ENCODE data around the gene CAMLG. TPM values are rescaled to one million over a fixed set of nuclear protein-coding genes. Genes with fewer than 3 reads are reported as not detected.

The CAMLG gene
- total RNA-seq, 1 experiment from 2014 or later: 29.3 TPM

DNA sequence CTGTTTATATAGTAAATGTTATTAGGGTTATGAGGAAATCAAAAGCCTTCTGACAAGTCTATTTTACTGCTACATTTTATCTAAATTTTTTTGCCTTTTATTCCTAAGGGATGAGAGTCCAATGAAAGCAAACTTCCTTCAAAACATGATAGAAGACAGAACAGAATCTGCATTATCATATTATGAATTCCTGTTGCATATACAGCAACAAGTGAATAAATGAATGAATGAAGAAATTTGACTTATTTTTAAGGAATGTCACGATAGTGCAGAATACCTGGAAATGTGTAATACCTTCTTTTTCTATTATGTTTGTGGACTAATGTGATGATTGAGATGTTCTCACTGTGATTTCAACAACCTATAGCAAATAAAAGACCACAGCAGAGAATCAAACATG is 13.5 kb upstream of the CAMLG start:
- TF ChIP-seq REST (IDR thresholded peaks at IDR 0.05; ENCODE audit: low read depth): no peak
- TF ChIP-seq YY1 (IDR thresholded peaks at IDR 0.05; ENCODE audit: extremely low read depth, insufficient replicate concordance, low read depth, low read length): no peak
- no peak for TF ChIP-seq POLR2A (IDR thresholded peaks at IDR 0.05; ENCODE audit: borderline replicate concordance, extremely low read depth, insufficient read depth, insufficient read length)
- no peak for TF ChIP-seq FOSL1 (IDR thresholded peaks at IDR 0.05; ENCODE audit: low read depth)
- TF ChIP-seq ZNF274 (IDR thresholded peaks at IDR 0.05; ENCODE audit: low read depth, low read length): no peak
- no peak for TF ChIP-seq CTCF (IDR thresholded peaks at IDR 0.05 in 2 of 3, conservative IDR thresholded peaks at IDR 0.05 in 1 of 3; ENCODE audit: borderline replicate concordance in 1 of 3, insufficient read depth in 1 of 3, low read depth in 2 of 3, low read length in 2 of 3)
- TF ChIP-seq TCF7L2 (IDR thresholded peaks at IDR 0.05; ENCODE audit: borderline replicate concordance, extremely low read depth, insufficient read depth, insufficient read length): no peak
- no peak for TF ChIP-seq CBX3 (IDR thresholded peaks at IDR 0.05; ENCODE audit: low read depth)
- TF ChIP-seq MAX (IDR thresholded peaks at IDR 0.05): no peak
- Histone ChIP-seq H3K4me1 (ENCODE audit: control insufficient read depth in 1 of 2, insufficient read depth in 2 of 2, low read length in 2 of 2) (no peaks in the 10 kb centered on the region), H3K27ac (ENCODE audit: low read depth, low read length) (no peak overlapping the region), H3K79me2 (ENCODE audit: insufficient read depth, low read length) (no peaks in the 10 kb centered on the region), H3K4me2 (ENCODE audit: low read length) (no peak overlapping the region), H3K9me2 (ENCODE audit: insufficient read depth) (no peaks in the 10 kb centered on the region), H3K27me3 (ENCODE audit: insufficient read depth, low read length) (no peaks in the 10 kb centered on the region), H3K9ac (ENCODE audit: low read length) (no peak overlapping the region), H2AFZ (ENCODE audit: low read depth, low read length, poor library complexity, severe bottlenecking) (no peak overlapping the region), H3K36me3 (ENCODE audit: control insufficient read depth in 1 of 2, insufficient read depth in 2 of 2, low read length in 2 of 2) (peaks cover 7 to 8% of the 10 kb centered on the region in 2 experiments; a peak in 2 of 4 replicates), H3K9me3 (ENCODE audit: control insufficient read depth in 1 of 2, insufficient read depth in 1 of 2, low read depth in 1 of 2, low read length in 2 of 2) (no peaks in the 10 kb centered on the region), H4K20me1 (ENCODE audit: insufficient read depth) (no peaks in the 10 kb centered on the region), H3K4me3 (replicated peaks in 1 of 2; ENCODE audit: low read depth in 1 of 2, low read length in 2 of 2) (no peak overlapping the region)
- RAD21 ChIA-PET (ENCODE audit: low non-redundant PET in 1 of 2, low total read pairs in 2 of 2, uncharacterized antibody in 2 of 2, unreplicated experiment in 2 of 2): no interaction called here
- ATAC-seq (no peak), DNase-seq (ENCODE audit: low read depth, low spot score) (no peak)
- CTCF ChIA-PET: no interaction called here
- POLR2A ChIA-PET: no interaction called here
- BruUV-seq (replicated peaks): no TSS peak
- intact Hi-C loops (cut with micrococcal nuclease): no loop called here

All from HCT116 (cell line).